ENCODE measurements around the gene DR1. TPM values are rescaled to one million over a fixed set of nuclear protein-coding genes. Genes with fewer than 3 reads are reported as not detected.

The DR1 gene
- total RNA-seq: 100 to 1,000 TPM; 104 to 127 TPM

DNA sequence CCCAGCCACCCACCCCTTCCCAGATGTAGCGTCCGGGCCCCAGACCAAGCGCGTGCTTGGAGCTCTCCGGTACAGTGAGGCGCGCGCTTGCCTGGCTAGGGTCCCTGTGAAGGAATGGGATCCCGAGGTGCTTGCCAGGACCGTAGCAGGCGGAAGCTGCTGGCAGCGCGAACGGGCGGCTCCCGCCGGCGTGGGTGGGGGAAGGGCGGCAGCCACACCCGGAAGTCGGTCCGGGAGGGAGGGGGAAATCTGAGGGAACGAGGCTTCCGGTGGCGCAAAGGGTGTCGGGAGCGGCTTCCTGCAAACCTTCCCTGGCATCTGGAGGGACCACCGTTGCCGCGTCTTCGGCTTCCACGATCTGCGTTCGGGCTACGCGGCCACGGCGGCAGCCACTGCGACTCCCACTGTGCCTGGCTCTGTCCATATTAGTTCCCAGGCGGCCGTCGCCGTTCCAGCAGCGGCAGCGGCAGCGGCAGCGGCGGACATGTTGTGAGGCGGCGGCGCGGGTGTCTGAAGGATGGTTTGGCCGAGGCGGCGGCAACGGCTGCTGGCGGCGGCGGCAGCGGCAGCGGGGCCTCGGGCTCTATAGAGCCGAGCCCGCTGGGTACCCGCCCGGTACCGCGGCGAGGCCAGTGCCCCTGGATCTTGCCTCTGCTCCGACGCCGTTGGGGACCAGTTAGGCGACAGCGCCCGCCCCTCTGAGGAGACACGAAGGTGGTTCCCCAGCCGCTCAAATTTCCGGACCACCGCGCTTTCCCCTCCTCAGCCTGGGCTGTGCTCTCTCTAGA, at the start of gene DR1:
Gene DR1 (plus strand): TSS at position 275 of the 788 bp plus-strand sequence. CDS start 739 bp downstream, outside the sequence.
- peak within 1 kb of the TSS; percentile 96 for H3K27ac Mint-ChIP-seq
- peak within 1 kb of the TSS; percentile 97 for H3K4me3 Mint-ChIP-seq
- DNase-seq: peak; percentile 92
- H3K27me3 Mint-ChIP-seq: no peaks in the 10 kb centered on the region
- H3K36me3 Mint-ChIP-seq (ENCODE audit: low read depth): peaks cover 30% of the 10 kb centered on the region
- peaks cover 22% of the 10 kb centered on the region for H3K4me1 Mint-ChIP-seq
- CTCF ChIA-PET: interaction anchor here (0.8 to 1.8 kb wide), 3 partner anchors 13 to 169 kb away, joined by 3 read pairs; no protein-coding TSS in a partner anchor
- H3K9me3 Mint-ChIP-seq: no peaks in the 10 kb centered on the region
- POLR2A ChIA-PET: interaction anchor here (0.6 to 1.2 kb wide), 7 partner anchors 9 to 275 kb away, joined by 3 to 5 read pairs (median 4); partner anchors contain the start of gene MTF2

DNA sequence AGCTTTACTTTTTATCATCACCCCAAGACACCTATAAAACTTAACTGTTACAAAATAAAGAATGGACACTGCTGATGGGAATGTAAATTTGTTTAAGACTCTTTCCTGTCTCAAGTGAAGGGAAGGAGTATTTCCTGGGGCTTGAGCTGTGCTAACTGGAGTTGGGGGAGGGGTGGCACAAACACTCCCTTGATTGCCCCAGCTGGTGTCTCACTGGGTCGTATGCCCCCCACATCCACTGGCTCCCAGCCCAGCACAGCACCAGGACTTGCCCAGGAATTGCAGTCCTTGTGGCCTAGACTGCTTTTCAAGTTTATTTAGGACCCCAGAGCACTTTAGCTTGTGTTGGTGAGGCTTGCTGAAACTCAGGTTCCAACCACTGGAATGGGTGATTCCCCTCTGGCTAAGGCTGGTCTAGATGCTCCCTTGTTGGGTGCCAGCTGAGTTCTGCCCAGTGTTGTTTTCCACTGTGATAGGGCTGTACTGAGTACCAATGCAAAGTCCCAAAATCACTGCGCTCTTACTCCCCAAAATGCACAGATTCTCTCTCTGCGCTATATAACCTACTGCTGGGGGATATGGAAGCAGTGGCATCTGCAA, 49.1 kb upstream of the DR1 start:
- no peak for DNase-seq
- ChIA-PET CTCF (interaction anchor here (0.8 to 1.3 kb wide), 2 partner anchors 8 to 13 kb away, joined by 3 to 5 read pairs; no protein-coding TSS in a partner anchor), POLR2A (no interaction called here)
- Mint-ChIP-seq H3K27ac (no peak overlapping the region), H3K27me3 (no peaks in the 10 kb centered on the region), H3K4me1 (no peaks in the 10 kb centered on the region), H3K36me3 (ENCODE audit: low read depth) (peaks cover 3% of the 10 kb centered on the region), H3K9me3 (peaks cover 3% of the 10 kb centered on the region), H3K4me3 (no peak overlapping the region)

DNA sequence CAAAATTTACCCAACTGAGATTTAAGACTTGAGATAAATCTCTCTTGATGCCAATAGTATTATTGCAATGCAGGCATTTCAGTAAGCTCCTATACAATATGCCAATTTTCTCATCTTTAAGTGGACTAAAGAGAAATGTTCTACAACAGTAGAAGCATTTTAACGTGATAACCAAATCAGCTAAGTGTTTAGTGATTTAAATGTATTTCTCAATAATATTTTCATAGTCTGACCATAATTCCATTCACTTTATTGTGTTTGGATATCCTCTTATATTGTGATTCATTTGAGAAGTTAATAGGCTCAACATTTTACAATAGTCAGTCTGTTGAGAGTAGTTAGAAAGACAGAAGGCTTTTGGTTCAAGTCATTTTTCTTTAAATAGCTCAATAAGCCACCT, 44.6 kb upstream of the DR1 start:
- Mint-ChIP-seq H3K4me1 (no peaks in the 10 kb centered on the region), H3K27me3 (no peaks in the 10 kb centered on the region), H3K9me3 (no peaks in the 10 kb centered on the region), H3K36me3 (ENCODE audit: low read depth) (no peaks in the 10 kb centered on the region), H3K27ac (no peak overlapping the region), H3K4me3 (no peak overlapping the region)
- ChIA-PET CTCF (no interaction called here), POLR2A (no interaction called here)
- no peak for DNase-seq

DNA sequence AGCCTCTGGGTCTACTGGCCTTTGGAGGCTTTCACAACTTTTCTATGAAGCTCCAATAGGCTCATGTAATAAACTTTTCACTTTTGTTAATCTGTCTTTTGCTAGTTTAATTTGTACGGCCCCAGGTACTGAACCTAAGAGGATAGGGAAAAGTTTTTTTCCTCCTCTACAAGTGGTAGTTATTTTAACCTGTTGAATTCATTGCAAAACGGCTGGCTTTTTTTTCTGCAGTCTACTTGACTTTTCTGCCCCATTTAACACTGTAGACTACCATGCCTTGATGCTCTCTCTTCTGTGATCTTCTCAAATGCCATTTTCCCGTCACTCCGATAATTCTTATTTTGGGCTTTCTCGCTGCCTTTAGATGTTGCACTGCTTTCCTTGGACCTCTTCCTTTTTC, 43.6 kb upstream of the DR1 start:
- no peak overlapping the region for H3K27ac Mint-ChIP-seq
- no peaks in the 10 kb centered on the region for H3K4me1 Mint-ChIP-seq
- no peaks in the 10 kb centered on the region for H3K9me3 Mint-ChIP-seq
- no peak for DNase-seq
- H3K4me3 Mint-ChIP-seq: no peak overlapping the region
- H3K36me3 Mint-ChIP-seq (ENCODE audit: low read depth): no peaks in the 10 kb centered on the region
- no peaks in the 10 kb centered on the region for H3K27me3 Mint-ChIP-seq
- CTCF ChIA-PET: interaction anchor here (0.5 to 1.2 kb wide), 3 partner anchors 91 to 512 kb away, joined by 3 to 4 read pairs (median 3); no protein-coding TSS in a partner anchor
- POLR2A ChIA-PET: no interaction called here

DNA sequence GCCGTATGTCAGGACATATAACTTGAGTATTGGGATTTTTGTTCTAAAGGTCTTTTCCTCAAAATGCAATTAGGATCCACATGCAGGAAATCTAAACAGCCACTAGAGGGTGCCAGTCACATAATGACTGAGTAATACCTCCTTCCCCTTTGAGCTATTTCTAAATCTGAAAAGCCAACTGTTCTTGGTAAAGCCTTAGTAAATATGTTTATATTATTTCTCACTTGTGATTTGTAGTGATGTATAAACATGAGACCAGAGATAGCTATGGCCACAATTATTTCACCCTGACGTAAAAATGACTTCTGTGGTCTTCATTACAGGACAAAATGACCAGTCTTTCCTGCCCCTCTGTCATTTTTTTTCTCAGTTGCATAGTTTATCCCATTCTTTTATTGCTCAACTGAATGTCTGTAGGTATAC, 41.0 kb upstream of the DR1 start:
- peak; percentile 66 for DNase-seq
- ChIA-PET CTCF (interaction anchor here (0.5 to 2.5 kb wide), 17 partner anchors 8 to 573 kb away, joined by 3 to 10 read pairs (median 3); partner anchors contain the start of genes DR1 and FNBP1L), POLR2A (no interaction called here)
- no peak overlapping the region for H3K4me3 Mint-ChIP-seq
- H3K9me3 Mint-ChIP-seq: no peaks in the 10 kb centered on the region
- H3K27ac Mint-ChIP-seq: no peak overlapping the region
- peaks cover under 1% of the 10 kb centered on the region for H3K36me3 Mint-ChIP-seq (ENCODE audit: low read depth)
- H3K4me1 Mint-ChIP-seq: no peaks in the 10 kb centered on the region
- H3K27me3 Mint-ChIP-seq: no peaks in the 10 kb centered on the region

DNA sequence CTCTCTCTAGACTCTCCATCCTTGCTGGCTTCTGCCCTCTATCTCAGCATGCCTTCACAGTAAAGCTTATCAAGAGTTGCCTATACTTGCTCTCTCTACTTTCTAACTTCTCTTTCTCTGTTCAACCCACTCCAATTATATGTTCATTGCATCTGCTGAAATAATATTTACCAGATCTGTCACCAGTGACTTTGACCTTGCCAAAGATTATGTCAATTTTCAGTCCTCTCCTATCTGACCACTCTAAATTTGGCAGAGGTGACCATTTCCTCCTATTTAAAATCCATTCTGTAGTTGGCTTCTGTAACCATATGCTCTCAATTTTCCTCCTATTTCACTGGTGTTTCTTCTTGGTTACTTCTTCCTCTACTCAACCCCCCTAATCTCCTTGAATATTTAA, 38.8 kb upstream of the DR1 start:
- POLR2A ChIA-PET: no interaction called here
- peaks cover 2% of the 10 kb centered on the region for H3K36me3 Mint-ChIP-seq (ENCODE audit: low read depth)
- no peaks in the 10 kb centered on the region for H3K9me3 Mint-ChIP-seq

DNA sequence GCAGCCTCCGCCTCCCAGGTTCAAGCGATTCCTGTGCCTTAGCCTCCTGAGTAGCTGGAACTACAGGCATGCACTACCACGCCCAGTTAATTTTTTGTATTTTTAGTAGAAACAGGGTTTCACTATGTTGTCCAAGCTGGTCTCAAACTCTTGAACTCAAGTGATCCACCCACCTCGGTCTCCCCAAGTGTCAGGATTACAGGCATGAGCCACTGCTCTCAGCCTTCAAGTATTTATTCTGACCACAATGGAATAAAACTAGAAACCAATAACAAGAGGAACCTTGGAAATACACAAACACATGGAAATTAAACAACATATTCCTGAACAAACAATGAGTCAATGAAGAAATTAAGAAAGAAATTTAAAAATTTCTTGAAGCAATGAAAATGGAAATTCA, 32.7 kb upstream of the DR1 start:
- CTCF ChIA-PET: no interaction called here

More for the DNA sequence above, 38.8 kb upstream of the DR1 start:
- no peaks in the 10 kb centered on the region for H3K27me3 Mint-ChIP-seq
- DNase-seq: no peak
- no peak overlapping the region for H3K27ac Mint-ChIP-seq
- no peak overlapping the region for H3K4me3 Mint-ChIP-seq
- H3K4me1 Mint-ChIP-seq: no peaks in the 10 kb centered on the region
- CTCF ChIA-PET: interaction anchor here (0.8 kb wide), 1 partner anchor 117 kb away, joined by 4 read pairs; no protein-coding TSS in a partner anchor

DNA sequence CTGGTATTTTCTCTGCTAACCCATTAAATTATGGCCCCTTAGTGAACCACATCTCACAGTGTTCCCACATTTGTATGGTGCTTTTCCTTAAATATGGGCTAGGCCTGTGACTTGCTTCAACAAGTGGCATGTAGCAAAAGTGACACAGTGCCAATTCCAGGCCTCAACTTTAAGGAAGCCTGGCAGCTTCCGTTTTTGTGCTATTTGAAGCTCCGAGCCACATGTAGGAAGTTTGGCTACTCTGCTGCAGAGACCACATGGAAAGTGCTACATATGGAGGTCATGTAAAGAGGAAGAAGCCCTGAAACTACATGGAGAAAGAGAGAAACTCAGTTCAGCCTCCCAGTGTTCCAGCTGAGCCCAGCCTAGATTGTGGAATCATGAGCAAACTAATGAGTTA, 28.5 kb upstream of the DR1 start:
- H3K4me1 Mint-ChIP-seq: no peaks in the 10 kb centered on the region
- H3K27ac Mint-ChIP-seq: no peak overlapping the region
- POLR2A ChIA-PET: interaction anchor here (0.5 kb wide), 1 partner anchor 18 kb away, joined by 3 read pairs; no protein-coding TSS in a partner anchor
- H3K9me3 Mint-ChIP-seq: no peaks in the 10 kb centered on the region
- peaks cover 4% of the 10 kb centered on the region for H3K36me3 Mint-ChIP-seq (ENCODE audit: low read depth)
- DNase-seq: no peak
- CTCF ChIA-PET: interaction anchor here (1.2 kb wide), 1 partner anchor 13 kb away, joined by 3 read pairs; no protein-coding TSS in a partner anchor
- no peaks in the 10 kb centered on the region for H3K27me3 Mint-ChIP-seq
- no peak overlapping the region for H3K4me3 Mint-ChIP-seq

More for the DNA sequence above, 32.7 kb upstream of the DR1 start:
- no peaks in the 10 kb centered on the region for H3K27me3 Mint-ChIP-seq
- no peak for DNase-seq
- no peak overlapping the region for H3K4me3 Mint-ChIP-seq
- POLR2A ChIA-PET: no interaction called here
- no peaks in the 10 kb centered on the region for H3K9me3 Mint-ChIP-seq
- no peaks in the 10 kb centered on the region for H3K4me1 Mint-ChIP-seq
- H3K36me3 Mint-ChIP-seq (ENCODE audit: low read depth): peaks cover 6% of the 10 kb centered on the region
- H3K27ac Mint-ChIP-seq: no peak overlapping the region

DNA sequence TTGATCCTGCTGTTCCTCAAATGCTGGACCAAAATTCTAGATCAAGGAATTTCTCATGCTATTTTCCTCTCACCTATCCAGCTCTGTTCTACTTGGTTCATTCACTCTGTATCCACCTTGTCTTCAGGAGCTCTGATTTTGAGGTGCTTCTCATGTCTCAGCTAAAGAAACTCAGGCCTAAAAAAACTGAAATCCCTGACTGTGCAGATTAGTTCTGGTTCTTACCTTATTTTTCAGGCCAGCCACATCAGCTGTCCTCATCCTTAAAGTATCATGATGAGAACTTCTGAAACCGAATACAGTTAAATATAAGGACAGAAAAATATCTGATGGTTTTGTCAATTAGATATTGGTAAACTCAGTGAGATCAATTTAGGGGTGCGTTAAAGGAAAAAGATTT, 27.8 kb upstream of the DR1 start:
- H3K36me3 Mint-ChIP-seq (ENCODE audit: low read depth): peaks cover 2% of the 10 kb centered on the region
- no peak overlapping the region for H3K27ac Mint-ChIP-seq
- H3K4me1 Mint-ChIP-seq: no peaks in the 10 kb centered on the region
- no peaks in the 10 kb centered on the region for H3K27me3 Mint-ChIP-seq
- POLR2A ChIA-PET: interaction anchor here (0.5 kb wide), 1 partner anchor 19 kb away, joined by 3 read pairs; no protein-coding TSS in a partner anchor
- H3K9me3 Mint-ChIP-seq: no peaks in the 10 kb centered on the region
- CTCF ChIA-PET: interaction anchor here (0.6 to 0.8 kb wide), 2 partner anchors 10 to 20 kb away, joined by 3 to 4 read pairs; no protein-coding TSS in a partner anchor
- DNase-seq: no peak
- no peak overlapping the region for H3K4me3 Mint-ChIP-seq

DNA sequence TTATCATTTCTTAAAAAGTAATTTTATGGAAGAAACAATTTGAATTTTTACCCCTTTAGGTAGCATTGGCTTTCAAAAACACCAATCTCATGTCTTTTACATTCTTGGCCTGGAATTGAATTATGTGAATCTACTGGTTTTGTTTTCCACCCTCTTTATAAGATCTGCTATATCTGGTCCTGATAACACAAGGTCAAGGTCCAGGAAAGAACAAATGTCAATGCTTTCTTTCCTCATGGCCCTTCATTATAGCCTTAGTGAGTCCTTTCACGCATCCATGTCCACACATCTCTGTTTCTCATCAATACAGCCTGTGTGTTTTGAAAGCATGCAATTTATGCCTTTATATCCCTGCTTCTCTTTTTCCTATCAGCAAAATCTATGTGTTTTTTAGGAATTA, 24.0 kb upstream of the DR1 start:
- H3K9me3 Mint-ChIP-seq: no peaks in the 10 kb centered on the region
- ChIA-PET POLR2A (no interaction called here), CTCF (no interaction called here)
- no peak overlapping the region for H3K4me3 Mint-ChIP-seq
- H3K36me3 Mint-ChIP-seq (ENCODE audit: low read depth): peaks cover 2% of the 10 kb centered on the region
- no peaks in the 10 kb centered on the region for H3K27me3 Mint-ChIP-seq
- no peak for DNase-seq
- no peaks in the 10 kb centered on the region for H3K4me1 Mint-ChIP-seq
- H3K27ac Mint-ChIP-seq: no peak overlapping the region

DNA sequence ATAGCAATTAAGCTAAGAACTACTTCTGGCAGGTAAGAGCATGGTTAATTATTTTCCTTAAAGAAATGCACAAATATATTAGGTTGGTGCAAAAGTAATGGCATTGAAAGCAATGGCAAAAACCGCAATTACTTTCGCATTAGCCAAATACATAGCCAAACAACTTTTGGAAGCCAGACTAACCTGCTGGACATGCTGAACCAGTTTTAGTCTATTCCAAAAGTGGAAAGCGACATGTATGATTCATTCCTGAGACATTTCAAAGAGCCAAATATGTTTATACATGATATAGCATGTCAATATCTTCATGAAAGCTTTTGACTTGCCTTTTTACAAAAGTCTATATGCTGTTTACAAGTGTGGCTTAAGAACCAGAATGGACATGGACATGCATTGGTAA, 23.4 kb upstream of the DR1 start:
- H3K4me1 Mint-ChIP-seq: no peaks in the 10 kb centered on the region
- POLR2A ChIA-PET: no interaction called here
- H3K36me3 Mint-ChIP-seq (ENCODE audit: low read depth): peaks cover 2% of the 10 kb centered on the region
- CTCF ChIA-PET: no interaction called here
- no peak overlapping the region for H3K4me3 Mint-ChIP-seq
- no peak overlapping the region for H3K27ac Mint-ChIP-seq
- no peaks in the 10 kb centered on the region for H3K27me3 Mint-ChIP-seq
- H3K9me3 Mint-ChIP-seq: no peaks in the 10 kb centered on the region
- DNase-seq: no peak

DNA sequence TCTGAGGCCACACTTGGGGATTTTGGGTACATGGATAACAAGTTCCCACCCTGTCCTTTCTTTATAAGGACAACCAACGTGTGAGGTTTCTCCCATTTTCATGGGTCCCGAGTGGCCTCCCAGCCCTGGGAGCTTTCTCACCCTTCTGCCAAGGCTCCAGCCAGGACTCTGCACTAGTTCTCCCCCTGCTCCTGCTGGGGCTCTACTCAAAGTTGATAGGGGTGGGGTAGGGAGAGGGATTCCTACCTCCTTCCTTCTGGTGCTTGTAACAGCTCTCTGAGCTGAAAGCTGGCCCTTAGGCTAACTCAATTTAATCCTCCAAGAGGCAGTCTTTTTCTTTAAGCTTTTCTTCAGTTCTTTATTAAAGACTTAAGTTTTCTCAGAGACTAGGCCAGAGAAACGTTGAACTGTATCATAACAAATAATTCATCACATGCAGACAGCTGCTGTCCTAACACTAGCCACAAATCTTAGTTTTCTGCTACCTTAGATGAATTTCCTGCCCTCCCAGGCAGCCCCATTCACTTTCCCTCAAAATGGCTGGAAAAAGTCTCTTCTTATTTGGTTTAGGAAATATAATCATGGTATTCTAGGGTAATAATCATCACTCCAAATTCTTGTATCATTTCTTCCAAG, 22.4 kb upstream of the DR1 start:
- no peaks in the 10 kb centered on the region for H3K27me3 Mint-ChIP-seq
- ChIA-PET POLR2A (no interaction called here), CTCF (no interaction called here)
- H3K27ac Mint-ChIP-seq: no peak overlapping the region
- H3K36me3 Mint-ChIP-seq (ENCODE audit: low read depth): peaks cover 2% of the 10 kb centered on the region
- H3K4me3 Mint-ChIP-seq: no peak overlapping the region
- H3K9me3 Mint-ChIP-seq: no peaks in the 10 kb centered on the region
- H3K4me1 Mint-ChIP-seq: no peaks in the 10 kb centered on the region
- DNase-seq: no peak
